Right atrium auricular region (tissue), 2 donors: ENCODE data around the gene TMEM217. TPM values are rescaled to one million over a fixed set of nuclear protein-coding genes. Genes with fewer than 3 reads are reported as not detected.
A peak's percentile ranks its signal among the peaks of the same experiment; 100 is the strongest.

Experiments
- DNase-seq: peaks from one replicate; pipeline ENCODE4 v3.0.0-alpha.2; 2019; ENCODE audit warnings: low spot score
- H3K27ac ChIP-seq, 2 donors: fragments of 200-600 bp; sonication (generic); 1 replicate in 1 of 2; 2 replicates in 1 of 2; pipeline ENCODE4 v1.5.1; 2016 to 2019
- H3K27me3 ChIP-seq, 2 donors: fragments of 200-600 bp; sonication (generic); one replicate each; pipeline versions ENCODE4 v1.5.1 to v1.6.0; 2017 to 2019
- H3K36me3 ChIP-seq: fragments of 200-600 bp; sonication (generic); one replicate; pipeline ENCODE4 v1.5.1; 2016
- H3K4me1 ChIP-seq, 2 donors: fragments of 200-600 bp; sonication (generic); one replicate each; pipeline versions ENCODE4 v1.5.1 to v1.6.0; 2017 to 2019
- H3K4me3 ChIP-seq, 2 donors: fragments of 200-600 bp; sonication (generic); 1 replicate in 1 of 2; 2 replicates in 1 of 2; pipeline ENCODE4 v1.5.1; 2017 to 2019; ENCODE audit warnings: mild to moderate bottlenecking in 1 of 2, moderate library complexity in 1 of 2
- H3K9me3 ChIP-seq, 2 donors: fragments of 200-600 bp; sonication (generic); one replicate each; pipeline ENCODE4 v1.5.1; 2019
- CTCF ChIP-seq, 2 donors: fragments of 200-600 bp; sonication (generic); IDR thresholded peaks; one replicate each; pipeline ENCODE4 v1.5.1; 2019; ENCODE audit warnings: antibody characterized with exemption in 2 of 2
- total RNA-seq, 2 donors: library from RNA; depleted of rRNA; stranded (reverse); fragments of >200 nt; gene quantifications; one replicate each; pipeline ENCODE4 v1.1.0, GENCODE V29; 2016

TMEM217 gene
- total RNA-seq, 2 donors from 2014 or later, result 1.3 to 1.4 TPM

- no peak for TF ChIP-seq CTCF (IDR thresholded peaks at IDR 0.05)
- H3K4me3 ChIP-seq, result no peak overlapping the region
- peaks cover 0 to 34% of the 10 kb centered on the region in 2 donors for H3K4me1 ChIP-seq
- H3K36me3 ChIP-seq, result peaks cover 26% of the 10 kb centered on the region
- no peaks in the 10 kb centered on the region for H3K27me3 ChIP-seq
- no peak for DNase-seq
- H3K9me3 ChIP-seq, result no peaks in the 10 kb centered on the region
- H3K27ac ChIP-seq, result peak overlapping the region; percentile 92 to 94
These were observed 89.7 kb downstream of the TMEM217 start for GRCh38 chr6:37168163-37168758.

GRCh38 chr6:37162740-37163139, 95.2 kb downstream of the TMEM217 start:
- no peak for TF ChIP-seq CTCF (IDR thresholded peaks at IDR 0.05)
- H3K4me3 ChIP-seq, result no peak overlapping the region

More at GRCh38 chr6:37162740-37163139, 95.2 kb downstream of the TMEM217 start:
- Histone ChIP-seq H3K9me3 (no peaks in the 10 kb centered on the region), H3K4me1 (peaks cover 0 to 14% of the 10 kb centered on the region in 2 donors), H3K27ac (no peak overlapping the region), H3K27me3 (no peaks in the 10 kb centered on the region), H3K36me3 (no peaks in the 10 kb centered on the region)
- no peak for DNase-seq

Other genes starting within 250 kb of the TMEM217 start
- 10 to 100 TPM; 28.0 to 46.2 TPM for gene PIM1, start 88.0 kb downstream of the TMEM217 start, total RNA-seq
- 1 to 10 TPM; 7.5 to 9.8 TPM for gene TBC1D22B, start 372 bp downstream of the TMEM217 start, total RNA-seq
- 10 to 100 TPM; 17.0 to 17.3 TPM for gene RNF8, start 95.8 kb upstream of the TMEM217 start, total RNA-seq
- 10 to 100 TPM; 20.4 to 21.1 TPM for gene CMTR1, start 175.1 kb upstream of the TMEM217 start, total RNA-seq
- 10 to 100 TPM; 26.1 to 39.6 TPM for gene CCDC167, start 241.7 kb upstream of the TMEM217 start, total RNA-seq